ENCODE data around the gene DISC1. TPM values are rescaled to one million over a fixed set of nuclear protein-coding genes. Genes with fewer than 3 reads are reported as not detected.

The DISC1 gene
- total RNA-seq, 4 donors from 2014 or later = 3.3 to 11.4 (median 4.2) TPM

DNA sequence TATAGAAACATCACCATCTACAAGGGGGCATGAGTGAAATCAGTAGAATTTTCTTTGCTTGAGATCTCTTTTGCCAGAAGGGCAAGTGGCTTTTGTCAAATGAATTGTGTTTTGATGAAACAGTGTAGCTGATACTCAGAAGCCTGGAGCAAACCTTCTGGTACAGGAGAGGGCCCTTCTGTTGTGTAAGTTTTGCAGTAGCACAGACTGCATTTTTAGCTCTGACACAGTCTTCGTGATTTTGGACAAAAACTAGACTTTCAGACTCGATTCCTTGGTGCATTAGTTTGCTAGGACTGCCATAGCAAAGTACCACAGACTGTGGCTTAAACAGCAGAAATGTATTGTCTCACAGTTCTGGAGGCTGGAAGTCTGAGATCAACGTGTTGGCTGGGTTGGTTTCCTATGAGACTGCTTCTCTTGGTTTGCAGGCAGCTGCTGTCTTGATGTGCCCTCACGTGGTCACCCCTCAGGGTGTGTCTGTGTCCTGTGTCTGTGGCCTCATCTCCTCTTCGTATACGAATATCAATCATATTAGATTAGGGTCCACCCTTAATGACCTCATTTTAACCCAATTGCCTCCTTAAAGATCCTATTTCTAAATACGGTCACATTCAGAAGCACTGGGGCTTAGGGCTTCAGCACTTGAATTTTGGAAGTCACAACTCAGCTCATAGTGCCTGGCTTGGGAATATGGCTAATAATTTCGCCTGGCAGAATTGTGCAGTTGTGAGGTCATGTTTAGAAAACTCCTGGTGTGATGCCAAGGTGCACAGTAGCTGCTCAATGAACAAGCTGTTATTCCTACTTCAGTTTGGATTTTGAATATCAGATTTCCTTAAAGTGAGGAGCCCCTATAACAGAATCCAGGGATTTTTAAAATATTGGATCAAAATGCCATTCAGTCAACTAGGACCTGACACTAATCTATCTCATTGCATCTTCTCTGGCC lies 21.2 kb upstream of the DISC1 start:
- intact Hi-C loops (cut with DNase I) = loop anchor here (5.0 kb wide), 1 partner anchor 248 kb away; no protein-coding TSS in a partner anchor
- Histone ChIP-seq H3K4me3 (no peak overlapping the region), H3K9me3 (peaks cover 0 to 6% (median 0%) of the 10 kb centered on the region in 3 donors), H3K36me3 (no peaks in the 10 kb centered on the region), H3K27me3 (peaks cover 0 to 18% (median 0%) of the 10 kb centered on the region in 4 donors), H3K27ac (no peak overlapping the region), H3K4me1 (peaks cover 0 to 33% (median 5%) of the 10 kb centered on the region in 3 donors)
- no peak for DNase-seq
- WGBS, 2 donors = 58 to 62% methylated on average over 8 of the region's 8 CpGs
- TF ChIP-seq POLR2A (IDR thresholded peaks at IDR 0.05) = no peak

DNA sequence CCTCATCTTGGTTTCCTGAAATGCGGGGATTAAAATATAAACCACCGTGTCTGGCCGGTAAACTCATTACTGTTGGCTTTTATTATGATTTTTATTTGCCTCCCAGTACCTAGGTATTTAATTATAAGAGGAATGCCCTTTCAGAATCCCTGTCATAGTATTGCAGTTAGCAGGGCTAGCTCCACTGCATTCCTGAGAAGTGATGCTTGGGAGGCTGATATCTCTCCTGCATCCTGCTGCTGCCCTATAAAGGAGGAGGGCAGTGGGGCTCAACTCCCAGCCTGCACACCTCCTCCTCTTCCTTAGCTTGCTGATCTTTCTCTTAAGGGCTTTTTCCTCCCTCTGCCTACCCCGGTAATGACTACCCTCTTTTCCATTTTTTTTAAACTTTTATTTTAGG lies 19.9 kb upstream of the DISC1 start:
- Histone ChIP-seq H3K36me3 (no peaks in the 10 kb centered on the region), H3K4me1 (peaks cover 0 to 24% (median 5%) of the 10 kb centered on the region in 3 donors), H3K27me3 (peaks cover 0 to 26% (median 0%) of the 10 kb centered on the region in 4 donors), H3K4me3 (no peak overlapping the region), H3K27ac (no peak overlapping the region), H3K9me3 (peaks cover 0 to 6% (median 0%) of the 10 kb centered on the region in 3 donors)
- 52 to 62% methylated on average over 4 of the region's 4 CpGs for WGBS, 2 donors
- TF ChIP-seq POLR2A (IDR thresholded peaks at IDR 0.05) = no peak
- TF ChIP-seq, protein P1, sequence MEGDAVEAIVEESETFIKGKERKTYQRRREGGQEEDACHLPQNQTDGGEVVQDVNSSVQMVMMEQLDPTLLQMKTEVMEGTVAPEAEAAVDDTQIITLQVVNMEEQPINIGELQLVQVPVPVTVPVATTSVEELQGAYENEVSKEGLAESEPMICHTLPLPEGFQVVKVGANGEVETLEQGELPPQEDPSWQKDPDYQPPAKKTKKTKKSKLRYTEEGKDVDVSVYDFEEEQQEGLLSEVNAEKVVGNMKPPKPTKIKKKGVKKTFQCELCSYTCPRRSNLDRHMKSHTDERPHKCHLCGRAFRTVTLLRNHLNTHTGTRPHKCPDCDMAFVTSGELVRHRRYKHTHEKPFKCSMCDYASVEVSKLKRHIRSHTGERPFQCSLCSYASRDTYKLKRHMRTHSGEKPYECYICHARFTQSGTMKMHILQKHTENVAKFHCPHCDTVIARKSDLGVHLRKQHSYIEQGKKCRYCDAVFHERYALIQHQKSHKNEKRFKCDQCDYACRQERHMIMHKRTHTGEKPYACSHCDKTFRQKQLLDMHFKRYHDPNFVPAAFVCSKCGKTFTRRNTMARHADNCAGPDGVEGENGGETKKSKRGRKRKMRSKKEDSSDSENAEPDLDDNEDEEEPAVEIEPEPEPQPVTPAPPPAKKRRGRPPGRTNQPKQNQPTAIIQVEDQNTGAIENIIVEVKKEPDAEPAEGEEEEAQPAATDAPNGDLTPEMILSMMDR (IDR thresholded peaks at IDR 0.05) = no peak
- intact Hi-C loops (cut with DNase I) = loop anchor here (5.0 kb wide), 1 partner anchor 249 kb away; no protein-coding TSS in a partner anchor
- DNase-seq = no peak

DNA sequence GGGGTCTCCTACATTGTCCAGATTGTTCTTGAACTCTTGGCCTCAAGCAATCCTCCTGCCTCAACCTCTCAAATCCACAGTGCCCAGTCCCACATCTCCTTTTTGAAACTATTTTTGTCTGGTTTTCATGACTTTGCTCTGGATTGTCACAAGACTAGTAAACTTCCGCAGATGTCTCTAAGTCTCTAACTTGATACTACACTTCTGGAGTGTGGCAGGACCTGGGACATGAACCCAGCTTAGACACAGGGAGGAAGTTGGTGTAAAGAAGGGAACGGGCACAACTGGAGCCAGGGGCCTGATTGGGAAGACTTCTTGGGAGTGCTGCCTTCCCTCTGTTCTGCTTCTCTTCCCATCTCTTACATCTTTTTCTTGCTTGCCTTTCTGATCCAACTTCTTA lies 16.2 kb upstream of the DISC1 start:
- intact Hi-C loops (cut with DNase I) = no loop called here
- Histone ChIP-seq H3K36me3 (no peaks in the 10 kb centered on the region), H3K27ac (no peak overlapping the region), H3K9me3 (peaks cover 0 to 6% (median 0%) of the 10 kb centered on the region in 3 donors), H3K27me3 (peaks cover 0 to 39% (median 0%) of the 10 kb centered on the region in 4 donors), H3K4me1 (peaks cover 0 to 32% (median 3%) of the 10 kb centered on the region in 3 donors), H3K4me3 (no peak overlapping the region)
- TF ChIP-seq POLR2A (IDR thresholded peaks at IDR 0.05) = no peak
- TF ChIP-seq, protein P1 (IDR thresholded peaks at IDR 0.05) = no peak
- no peak for DNase-seq
- 75 to 85% methylated on average over 2 of the region's 2 CpGs for WGBS, 2 donors

DNA sequence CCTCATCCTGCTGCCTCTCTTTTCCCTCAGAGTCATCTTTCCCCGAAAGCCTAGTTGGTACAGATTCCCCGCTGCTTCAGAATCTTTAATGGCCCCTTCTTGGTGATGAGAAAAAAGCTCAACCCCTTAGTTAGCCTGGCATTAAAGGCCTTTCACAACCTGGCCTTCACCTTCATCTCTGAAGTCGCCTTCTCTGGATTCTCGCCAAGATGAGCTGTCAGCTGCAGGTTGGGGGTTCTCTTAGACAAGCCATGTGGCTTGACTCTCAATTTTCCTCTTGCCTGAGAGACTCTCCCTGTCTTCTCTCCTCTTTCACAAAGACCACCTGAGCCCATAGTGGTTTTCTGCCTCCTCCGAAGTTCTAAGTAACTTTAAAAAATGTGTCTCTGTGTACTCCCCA lies 15.5 kb upstream of the DISC1 start:
- Histone ChIP-seq H3K27me3 (peaks cover 0 to 39% (median 0%) of the 10 kb centered on the region in 4 donors), H3K4me1 (peaks cover 0 to 32% (median 3%) of the 10 kb centered on the region in 3 donors), H3K4me3 (no peak overlapping the region), H3K9me3 (peaks cover 0 to 6% (median 0%) of the 10 kb centered on the region in 3 donors), H3K27ac (no peak overlapping the region), H3K36me3 (no peaks in the 10 kb centered on the region)
- DNase-seq = no peak
- TF ChIP-seq, protein P1 (IDR thresholded peaks at IDR 0.05) = no peak
- no peak for TF ChIP-seq POLR2A (IDR thresholded peaks at IDR 0.05)
- intact Hi-C loops (cut with DNase I) = no loop called here
- 83 to 87% methylated on average over 5 of the region's 5 CpGs for WGBS, 2 donors

DNA sequence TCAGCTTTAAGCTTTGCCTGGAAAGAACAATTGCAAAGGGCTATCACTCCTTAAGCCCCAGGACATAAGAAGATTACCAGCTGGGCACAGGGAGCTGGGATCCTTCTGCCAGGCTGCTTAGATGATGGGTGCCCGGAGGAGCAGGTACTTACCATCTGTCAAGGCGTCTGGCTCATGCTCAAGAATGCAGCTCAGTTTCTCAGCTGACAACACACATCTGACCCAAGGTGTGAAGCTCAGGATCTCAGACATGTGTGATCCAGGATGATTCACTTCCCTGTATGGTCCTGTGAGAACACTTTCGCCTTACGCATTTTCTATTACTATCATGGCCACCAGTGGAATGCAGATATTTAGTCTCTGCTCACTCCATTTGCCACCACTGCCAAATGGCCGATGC lies 14.7 kb upstream of the DISC1 start:
- H3K4me3 ChIP-seq = no peak overlapping the region
- no peak for TF ChIP-seq POLR2A (IDR thresholded peaks at IDR 0.05)
- TF ChIP-seq, protein P1 (IDR thresholded peaks at IDR 0.05) = no peak
- 80 to 89% methylated on average over 4 to 5 of the region's 5 CpGs for WGBS, 2 donors
- intact Hi-C loops (cut with DNase I) = no loop called here
- no peak for DNase-seq
- H3K27ac ChIP-seq = no peak overlapping the region
- H3K27me3 ChIP-seq = peaks cover 0 to 39% (median 0%) of the 10 kb centered on the region in 4 donors
- no peaks in the 10 kb centered on the region for H3K36me3 ChIP-seq
- peaks cover 0 to 6% (median 0%) of the 10 kb centered on the region in 3 donors for H3K9me3 ChIP-seq
- peaks cover 0 to 26% (median 3%) of the 10 kb centered on the region in 3 donors for H3K4me1 ChIP-seq
